SK-N-SH (cell line): ENCODE data around the gene CALB2. TPM values are rescaled to one million over a fixed set of nuclear protein-coding genes. Genes with fewer than 3 reads are reported as not detected.

Source experiments
- CTCF ChIA-PET: fragments of 300-600, 350-600 bp; formaldehyde crosslinking; extraction: SDS; loops from one replicate; lab custom pipeline; 2021; lab: Yijun Ruan, JAX
- POLR2A ChIA-PET: fragments of 350-600 bp; sonication (Branson Sonifier 250); formaldehyde crosslinking; extraction: SDS; loops from one replicate; lab custom pipeline; 2020; ENCODE audit warnings: antibody characterized with exemption, inconsistent platforms; lab: Yijun Ruan, JAX
- DNase-seq: peaks from one replicate; pipeline ENCODE4 v3.0.0; 2012
- H2AFZ ChIP-seq: fragments of 200-600 bp; sonication (generic); 2 replicates; pipeline ENCODE4 v1.8.1; 2016; ENCODE audit warnings: antibody characterized with exemption, mild to moderate bottlenecking, low read depth
- H3F3A ChIP-seq: fragments of 200-600 bp; sonication (generic); replicated peaks from 2 replicates; pipeline ENCODE3; 2016; ENCODE audit warnings: antibody characterized with exemption, mild to moderate bottlenecking; ENCODE audit not compliant: insufficient read depth
- H3K27ac ChIP-seq, 2 experiments: fragments of 200-500 bp in 1 of 2; fragments of 200-600 bp in 1 of 2; sonication (Bioruptor generic) in 1 of 2; sonication (generic), shearing (Covaris generic) in 1 of 2; 2 replicates each; pipeline versions ENCODE4 v1.5.1 to v1.6.1; 2014 to 2016; ENCODE audit warnings: low read depth in 2 of 2, inconsistent platforms in 1 of 2, low read length in 1 of 2, mild to moderate bottlenecking in 1 of 2, mixed read lengths in 1 of 2
- H3K27me3 ChIP-seq: fragments of 200-600 bp; sonication (generic), shearing (Covaris generic); 2 replicates; pipeline ENCODE4 v1.6.1; 2016; ENCODE audit warnings: mixed run types; ENCODE audit not compliant: insufficient read depth
- H3K36me3 ChIP-seq, 2 experiments: fragments of 200-500 bp in 1 of 2; fragments of 200-600 bp in 1 of 2; sonication (Bioruptor generic) in 1 of 2; sonication (generic) in 1 of 2; replicated peaks in 1 of 2; 2 replicates each; pipeline versions ENCODE3 to v1.5.1; 2014 to 2016; ENCODE audit warnings: low read length in 1 of 2, mild to moderate bottlenecking in 1 of 2; ENCODE audit not compliant: insufficient read depth in 2 of 2, control insufficient read depth in 1 of 2
- H3K4me1 ChIP-seq, 2 experiments: fragments of 200-500 bp in 1 of 2; fragments of 200-600 bp in 1 of 2; sonication (Bioruptor generic) in 1 of 2; sonication (generic), shearing (Covaris generic) in 1 of 2; 2 replicates each; pipeline versions ENCODE4 v1.5.1 to v1.6.1; 2014 to 2016; ENCODE audit warnings: low read depth in 1 of 2, low read length in 1 of 2, mixed run types in 1 of 2; ENCODE audit not compliant: insufficient read depth in 2 of 2, control insufficient read depth in 1 of 2
- H3K4me2 ChIP-seq: fragments of 200-600 bp; sonication (generic), shearing (Covaris generic); 2 replicates; pipeline ENCODE4 v1.6.1; 2017; ENCODE audit warnings: mixed run types
- H3K4me3 ChIP-seq, 2 experiments: fragments of 200-500 bp in 1 of 2; fragments of 200-600 bp in 1 of 2; sonication (Bioruptor generic) in 1 of 2; sonication (generic), shearing (Covaris generic) in 1 of 2; 2 replicates each; pipeline versions ENCODE4 v1.5.1 to v1.8.1; 2014 to 2016; ENCODE audit warnings: low read depth in 2 of 2, inconsistent platforms in 1 of 2, low read length in 1 of 2, mild to moderate bottlenecking in 1 of 2, mixed read lengths in 1 of 2, moderate library complexity in 1 of 2
- H3K79me2 ChIP-seq: fragments of 200-600 bp; sonication (generic); 2 replicates; pipeline ENCODE4 v1.8.1; 2017; ENCODE audit warnings: mild to moderate bottlenecking; ENCODE audit not compliant: insufficient read depth
- H3K9ac ChIP-seq: fragments of 200-600 bp; sonication (generic); 2 replicates; pipeline ENCODE4 v1.6.1; 2017; ENCODE audit warnings: mixed run types
- H3K9me2 ChIP-seq: fragments of 200-600 bp; sonication (generic); 2 replicates; pipeline ENCODE4 v1.6.1; 2017; ENCODE audit warnings: mixed run types
- H3K9me3 ChIP-seq: fragments of 200-600 bp; sonication (generic); 2 replicates; pipeline ENCODE4 v1.6.1; 2017; ENCODE audit warnings: mixed run types, mild to moderate bottlenecking, moderate library complexity
- H4K20me1 ChIP-seq: fragments of 200-600 bp; sonication (generic); 2 replicates; pipeline ENCODE4 v1.6.1; 2017; ENCODE audit warnings: mild to moderate bottlenecking, mixed run types; ENCODE audit not compliant: insufficient read depth
- CHD2 ChIP-seq: fragments of 150-350 bp; IDR thresholded peaks from 2 replicates; pipeline ENCODE4 v1.6.1; 2018; ENCODE audit warnings: low read length; ENCODE audit not compliant: partially characterized antibody
- ELF1 ChIP-seq: IDR thresholded peaks from 2 replicates; pipeline ENCODE4 v1.4.0; 2012
- FOXJ3 ChIP-seq: sonication (generic); formaldehyde crosslinking; IDR thresholded peaks from 2 replicates; pipeline ENCODE4 v1.5.1; 2020; ENCODE audit warnings: mild to moderate bottlenecking, missing genetic modification reagents
- GABPA ChIP-seq: IDR thresholded peaks from 2 replicates; pipeline ENCODE4 v1.4.0; 2012; ENCODE audit warnings: low read depth, mild to moderate bottlenecking
- MEF2A ChIP-seq: IDR thresholded peaks from 2 replicates; pipeline ENCODE4 v1.4.0; 2012; ENCODE audit warnings: low read depth, borderline replicate concordance
- NRF1 ChIP-seq: IDR thresholded peaks from 2 replicates; pipeline ENCODE4 v1.6.1; 2012; ENCODE audit warnings: low read depth, mild to moderate bottlenecking, low read length
- POLR2AphosphoS5 ChIP-seq: IDR thresholded peaks from 2 replicates; pipeline ENCODE4 v1.6.1; 2012; ENCODE audit warnings: low read depth, low read length
- RAD21 ChIP-seq: IDR thresholded peaks from 2 replicates; pipeline ENCODE4 v1.6.1; 2012; ENCODE audit warnings: mild to moderate bottlenecking, low read length
- RFX5 ChIP-seq: IDR thresholded peaks from 2 replicates; pipeline ENCODE4 v1.6.1; 2012; ENCODE audit warnings: mild to moderate bottlenecking, improper control_type of control experiment, low read length
- RXRA ChIP-seq: IDR thresholded peaks from 2 replicates; pipeline ENCODE4 v1.4.0; 2012; ENCODE audit warnings: low read depth, mild to moderate bottlenecking, borderline replicate concordance
- TCF12 ChIP-seq: IDR thresholded peaks from 2 replicates; pipeline ENCODE4 v1.4.0; 2012
- YY1 ChIP-seq: IDR thresholded peaks from 2 replicates; pipeline ENCODE4 v1.4.0; 2012; ENCODE audit warnings: low read depth, mild to moderate bottlenecking
- WGBS: methylation state at CpG from one replicate; pipeline ENCODE4 v1.1.6; 2017; ENCODE audit warnings: low lambda C conversion rate; 5-methylcytosine and 5-hydroxymethylcytosine counted together
- polyA plus RNA-seq, 3 experiments: library from polyadenylated mRNA; depleted of rRNA; stranded (reverse); fragments of >200 nt; gene quantifications; 2 replicates each; pipeline ENCODE4 v1.2.3, GENCODE V29; 2012
- TF ChIP-seq, protein P1 (sequence below): IDR thresholded peaks from 2 replicates; pipeline ENCODE4 v1.6.1; 2012; ENCODE audit warnings: mild to moderate bottlenecking, low read depth, low read length, moderate library complexity
- TF ChIP-seq, protein P2 (sequence below): fragments of 200-600 bp; sonication (generic); IDR thresholded peaks from 2 replicates; pipeline ENCODE4 v1.6.1; 2017; ENCODE audit warnings: antibody characterized with exemption, mild to moderate bottlenecking, moderate library complexity
- TF ChIP-seq, protein P3 (sequence below): fragments of 150-350 bp; IDR thresholded peaks from 2 replicates; pipeline ENCODE4 v1.6.1; 2017; ENCODE audit warnings: antibody characterized with exemption, low read length, low read depth, borderline replicate concordance
- TF ChIP-seq, protein P4 (sequence below): IDR thresholded peaks from 2 replicates; pipeline ENCODE4 v1.4.0; 2012; ENCODE audit warnings: low read depth, borderline replicate concordance

Gene CALB2
- polyA plus RNA-seq, 1 of the 3 experiments (the other 2 are of a cell fraction): 0.12 TPM

DNA sequence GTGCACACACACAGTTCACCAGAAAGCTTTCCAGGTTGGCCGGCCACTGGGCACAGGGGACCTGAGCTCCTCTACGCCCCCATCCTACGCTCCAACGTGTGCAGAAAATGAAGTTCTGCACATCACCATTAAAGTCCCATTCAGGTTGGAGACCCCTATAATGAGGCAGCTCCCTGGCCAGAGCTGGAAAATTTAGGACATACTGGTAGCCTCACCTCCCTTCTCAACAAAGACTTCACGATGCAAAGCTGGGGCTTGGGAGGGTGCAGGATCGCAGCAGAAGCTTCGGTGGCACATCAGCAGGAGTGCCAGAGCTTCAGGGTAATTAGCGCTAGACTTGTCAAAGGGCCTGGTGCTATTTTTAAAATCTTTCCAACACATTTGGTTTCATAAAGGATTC, 15.4 kb upstream of the CALB2 start:
- 34% methylated on average over 6 of the region's 8 CpGs for WGBS
- no peaks in the 10 kb centered on the region for H3K9me2 ChIP-seq
- no peak overlapping the region for H3K9ac ChIP-seq
- no peaks in the 10 kb centered on the region for H4K20me1 ChIP-seq
- H3K4me1 ChIP-seq: no peaks in the 10 kb centered on the region
- no peak overlapping the region for H3K4me3 ChIP-seq
- H3K79me2 ChIP-seq: no peaks in the 10 kb centered on the region
- no peaks in the 10 kb centered on the region for H3K9me3 ChIP-seq
- TF ChIP-seq, protein P1, sequence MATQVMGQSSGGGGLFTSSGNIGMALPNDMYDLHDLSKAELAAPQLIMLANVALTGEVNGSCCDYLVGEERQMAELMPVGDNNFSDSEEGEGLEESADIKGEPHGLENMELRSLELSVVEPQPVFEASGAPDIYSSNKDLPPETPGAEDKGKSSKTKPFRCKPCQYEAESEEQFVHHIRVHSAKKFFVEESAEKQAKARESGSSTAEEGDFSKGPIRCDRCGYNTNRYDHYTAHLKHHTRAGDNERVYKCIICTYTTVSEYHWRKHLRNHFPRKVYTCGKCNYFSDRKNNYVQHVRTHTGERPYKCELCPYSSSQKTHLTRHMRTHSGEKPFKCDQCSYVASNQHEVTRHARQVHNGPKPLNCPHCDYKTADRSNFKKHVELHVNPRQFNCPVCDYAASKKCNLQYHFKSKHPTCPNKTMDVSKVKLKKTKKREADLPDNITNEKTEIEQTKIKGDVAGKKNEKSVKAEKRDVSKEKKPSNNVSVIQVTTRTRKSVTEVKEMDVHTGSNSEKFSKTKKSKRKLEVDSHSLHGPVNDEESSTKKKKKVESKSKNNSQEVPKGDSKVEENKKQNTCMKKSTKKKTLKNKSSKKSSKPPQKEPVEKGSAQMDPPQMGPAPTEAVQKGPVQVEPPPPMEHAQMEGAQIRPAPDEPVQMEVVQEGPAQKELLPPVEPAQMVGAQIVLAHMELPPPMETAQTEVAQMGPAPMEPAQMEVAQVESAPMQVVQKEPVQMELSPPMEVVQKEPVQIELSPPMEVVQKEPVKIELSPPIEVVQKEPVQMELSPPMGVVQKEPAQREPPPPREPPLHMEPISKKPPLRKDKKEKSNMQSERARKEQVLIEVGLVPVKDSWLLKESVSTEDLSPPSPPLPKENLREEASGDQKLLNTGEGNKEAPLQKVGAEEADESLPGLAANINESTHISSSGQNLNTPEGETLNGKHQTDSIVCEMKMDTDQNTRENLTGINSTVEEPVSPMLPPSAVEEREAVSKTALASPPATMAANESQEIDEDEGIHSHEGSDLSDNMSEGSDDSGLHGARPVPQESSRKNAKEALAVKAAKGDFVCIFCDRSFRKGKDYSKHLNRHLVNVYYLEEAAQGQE: no peak
- TF ChIP-seq YY1 (no peak), POLR2AphosphoS5 (no peak), FOXJ3 (no peak), NRF1 (no peak), RXRA (no peak), MEF2A (no peak), RAD21 (no peak), ELF1 (no peak), TCF12 (no peak), RFX5 (no peak), CHD2 (no peak), GABPA (no peak)
- TF ChIP-seq, protein P2, sequence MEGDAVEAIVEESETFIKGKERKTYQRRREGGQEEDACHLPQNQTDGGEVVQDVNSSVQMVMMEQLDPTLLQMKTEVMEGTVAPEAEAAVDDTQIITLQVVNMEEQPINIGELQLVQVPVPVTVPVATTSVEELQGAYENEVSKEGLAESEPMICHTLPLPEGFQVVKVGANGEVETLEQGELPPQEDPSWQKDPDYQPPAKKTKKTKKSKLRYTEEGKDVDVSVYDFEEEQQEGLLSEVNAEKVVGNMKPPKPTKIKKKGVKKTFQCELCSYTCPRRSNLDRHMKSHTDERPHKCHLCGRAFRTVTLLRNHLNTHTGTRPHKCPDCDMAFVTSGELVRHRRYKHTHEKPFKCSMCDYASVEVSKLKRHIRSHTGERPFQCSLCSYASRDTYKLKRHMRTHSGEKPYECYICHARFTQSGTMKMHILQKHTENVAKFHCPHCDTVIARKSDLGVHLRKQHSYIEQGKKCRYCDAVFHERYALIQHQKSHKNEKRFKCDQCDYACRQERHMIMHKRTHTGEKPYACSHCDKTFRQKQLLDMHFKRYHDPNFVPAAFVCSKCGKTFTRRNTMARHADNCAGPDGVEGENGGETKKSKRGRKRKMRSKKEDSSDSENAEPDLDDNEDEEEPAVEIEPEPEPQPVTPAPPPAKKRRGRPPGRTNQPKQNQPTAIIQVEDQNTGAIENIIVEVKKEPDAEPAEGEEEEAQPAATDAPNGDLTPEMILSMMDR: no peak
- TF ChIP-seq, protein P3, sequence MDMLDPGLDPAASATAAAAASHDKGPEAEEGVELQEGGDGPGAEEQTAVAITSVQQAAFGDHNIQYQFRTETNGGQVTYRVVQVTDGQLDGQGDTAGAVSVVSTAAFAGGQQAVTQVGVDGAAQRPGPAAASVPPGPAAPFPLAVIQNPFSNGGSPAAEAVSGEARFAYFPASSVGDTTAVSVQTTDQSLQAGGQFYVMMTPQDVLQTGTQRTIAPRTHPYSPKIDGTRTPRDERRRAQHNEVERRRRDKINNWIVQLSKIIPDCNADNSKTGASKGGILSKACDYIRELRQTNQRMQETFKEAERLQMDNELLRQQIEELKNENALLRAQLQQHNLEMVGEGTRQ: no peak
- TF ChIP-seq, protein P4, sequence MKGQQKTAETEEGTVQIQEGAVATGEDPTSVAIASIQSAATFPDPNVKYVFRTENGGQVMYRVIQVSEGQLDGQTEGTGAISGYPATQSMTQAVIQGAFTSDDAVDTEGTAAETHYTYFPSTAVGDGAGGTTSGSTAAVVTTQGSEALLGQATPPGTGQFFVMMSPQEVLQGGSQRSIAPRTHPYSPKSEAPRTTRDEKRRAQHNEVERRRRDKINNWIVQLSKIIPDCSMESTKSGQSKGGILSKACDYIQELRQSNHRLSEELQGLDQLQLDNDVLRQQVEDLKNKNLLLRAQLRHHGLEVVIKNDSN: no peak
- no peaks in the 10 kb centered on the region for H3K27me3 ChIP-seq
- no peaks in the 10 kb centered on the region for H3K36me3 ChIP-seq
- H2AFZ ChIP-seq: no peak overlapping the region
- DNase-seq: no peak
- no peak overlapping the region for H3K4me2 ChIP-seq
- CTCF ChIA-PET: interaction anchor here (2.1 to 3.9 kb wide), 2 partner anchors 15 to 32 kb away, joined by 6 to 29 read pairs; partner anchors contain the start of gene CALB2
- H3K27ac ChIP-seq: no peak overlapping the region
- POLR2A ChIA-PET: no interaction called here
- H3F3A ChIP-seq: no peaks in the 10 kb centered on the region
